Activated effector memory CD4-positive, alpha-beta T cell treated with anti-CD3 and anti-CD28 coated beads, Interleukin-2, amount 50 U/mL, for 16 hours (primary cell): Measurements from ENCODE around the gene KITLG.
"Not testable (repeated sequence)": the region's sequence is repeated elsewhere in the genome, so short reads cannot be mapped to it uniquely, and the experiment has no call there.

Experiments
- DNase-seq: peaks from one replicate; pipeline ENCODE4 v3.0.0-alpha.2; 2020

KITLG gene

DNA sequence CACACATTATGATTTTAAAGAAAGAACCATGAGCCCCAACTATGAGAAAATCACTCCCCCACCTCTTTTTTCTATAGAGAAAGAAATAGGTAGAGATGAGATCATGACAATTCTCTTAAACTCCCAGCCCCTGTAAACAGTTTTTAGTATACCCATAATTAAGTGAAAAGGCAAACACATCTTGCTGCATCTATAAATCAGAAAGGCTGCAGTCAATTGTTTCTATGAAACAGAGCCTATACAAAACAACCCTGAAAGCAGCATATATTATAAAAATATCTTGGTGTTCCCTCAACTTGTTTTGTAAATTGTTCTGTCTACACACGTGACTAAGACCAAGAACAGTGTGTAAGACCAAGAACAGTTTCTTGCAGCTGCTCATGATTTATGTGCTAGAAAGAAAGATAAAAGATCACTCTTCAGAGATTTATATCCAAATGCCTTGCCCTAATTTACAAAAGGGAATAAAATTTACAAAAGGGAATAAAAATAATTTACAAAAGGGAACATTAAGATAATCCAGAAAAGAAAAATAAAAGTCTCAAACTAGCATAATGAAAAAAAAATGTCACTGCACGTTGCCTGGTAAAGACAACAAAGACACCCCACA is 4.8 kb downstream of the KITLG start:
- DNase-seq: no peak

DNA sequence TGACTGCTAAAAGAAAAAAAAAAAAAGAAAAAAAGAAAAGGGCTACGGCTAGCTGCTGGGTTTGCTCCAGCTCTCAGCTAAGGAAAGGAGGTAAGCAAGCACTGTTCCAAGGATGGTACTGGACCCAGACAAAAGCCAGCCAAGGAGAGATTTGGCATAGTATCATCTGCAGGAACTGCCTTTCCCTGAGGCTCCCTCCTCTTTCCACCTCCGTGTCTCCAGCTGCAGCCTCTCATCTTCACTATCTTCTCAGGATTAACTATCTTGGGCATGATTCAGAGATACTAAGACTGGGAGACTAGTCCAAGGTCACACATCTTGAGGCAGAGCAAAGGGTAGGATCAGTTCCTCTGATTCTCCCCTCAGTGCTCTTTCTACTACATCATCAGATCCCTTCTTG is 6.0 kb downstream of the KITLG start:
- DNase-seq: no peak

DNA sequence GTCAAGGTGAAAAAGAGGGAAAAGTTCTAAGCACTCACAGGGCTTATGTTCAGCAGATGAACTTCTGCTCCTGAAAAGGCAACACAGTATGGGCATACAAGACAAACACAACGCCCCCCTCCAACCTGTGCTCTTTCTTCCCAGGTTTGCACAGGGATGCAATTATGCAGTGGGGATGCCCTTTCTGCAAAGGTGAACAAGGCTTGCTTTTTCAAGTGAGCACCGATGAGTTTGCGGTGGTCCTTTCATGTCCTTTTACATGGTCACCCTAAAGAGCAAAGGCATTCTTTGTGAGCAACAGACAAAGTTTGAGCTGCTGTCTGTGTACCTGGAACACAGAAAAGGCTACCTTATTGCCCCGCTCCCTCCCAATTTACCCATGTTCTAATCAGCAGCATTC is 6.7 kb downstream of the KITLG start:
- no peak for DNase-seq

DNA sequence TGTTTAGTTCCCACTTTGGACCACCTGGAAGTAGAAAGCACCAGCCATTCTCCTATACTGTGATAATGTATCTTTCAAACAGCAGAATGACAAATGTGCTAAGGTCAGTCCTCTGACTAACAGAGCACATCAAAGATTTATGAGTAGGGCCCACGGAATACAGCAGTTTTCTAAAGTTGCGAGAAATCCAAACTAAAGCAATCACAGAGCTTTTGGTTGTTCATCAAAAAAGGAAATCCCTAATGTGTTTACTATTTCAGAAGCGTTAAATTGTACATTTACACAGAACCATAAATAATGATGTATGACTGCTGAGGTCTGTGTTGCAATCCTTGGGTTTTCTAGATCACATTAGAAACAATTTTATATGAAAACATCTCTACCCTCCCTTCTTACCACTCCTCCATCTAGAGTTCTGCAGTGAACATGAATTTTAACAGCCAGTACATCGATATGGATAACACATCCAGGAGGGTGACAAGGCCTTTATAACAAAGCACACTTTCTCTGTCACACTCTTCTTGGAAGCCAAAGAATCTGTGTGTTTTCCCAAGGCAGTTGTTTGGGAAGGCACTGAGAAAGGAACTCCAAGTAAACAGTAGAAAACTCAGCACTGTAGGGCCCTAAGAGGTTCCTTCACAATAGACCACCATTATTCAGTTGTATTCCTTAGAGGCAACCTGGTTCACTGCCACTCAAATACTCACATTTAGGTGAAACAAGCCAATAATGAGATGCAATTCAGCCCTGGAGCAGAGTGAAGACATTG is 7.3 kb downstream of the KITLG start:
- no peak for DNase-seq

DNA sequence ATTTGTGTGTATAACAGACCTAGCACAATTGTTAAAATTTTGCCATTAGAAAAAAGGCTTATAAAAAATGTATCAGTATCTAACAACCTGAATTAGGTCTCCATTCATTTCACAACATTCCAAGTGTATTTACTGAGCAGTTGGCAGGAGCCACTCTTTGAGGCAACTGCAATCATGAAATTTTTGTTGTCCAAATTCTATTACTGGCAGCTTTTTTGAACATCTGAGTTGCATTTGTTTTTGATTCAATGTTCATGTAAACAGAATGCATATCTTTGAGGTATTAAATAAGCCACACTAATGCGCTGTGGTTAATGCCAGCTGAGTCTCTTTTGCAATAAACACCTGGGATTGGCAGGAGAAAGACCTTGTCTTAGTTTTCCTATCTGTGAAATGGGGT is 8.7 kb downstream of the KITLG start:
- no peak for DNase-seq

DNA sequence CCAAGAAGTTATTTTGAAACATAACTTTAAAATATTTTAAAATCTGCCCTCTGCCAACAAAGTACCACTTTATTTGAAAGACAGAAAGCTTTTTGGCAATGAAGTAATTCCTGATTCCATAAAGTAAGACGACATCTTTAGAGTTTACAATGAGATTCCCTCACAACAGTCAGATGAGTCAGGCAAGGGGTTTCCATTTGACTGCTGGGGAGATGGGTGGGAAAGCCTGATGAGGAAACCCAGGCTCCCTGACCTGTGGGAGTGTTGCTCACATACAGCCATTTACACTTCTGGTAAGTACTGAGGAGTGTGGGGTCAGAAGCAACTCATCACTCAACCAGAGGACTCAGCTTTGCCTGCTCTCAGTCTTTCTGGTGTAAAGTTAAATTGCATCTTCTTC is 10.2 kb downstream of the KITLG start:
- DNase-seq: no peak

DNA sequence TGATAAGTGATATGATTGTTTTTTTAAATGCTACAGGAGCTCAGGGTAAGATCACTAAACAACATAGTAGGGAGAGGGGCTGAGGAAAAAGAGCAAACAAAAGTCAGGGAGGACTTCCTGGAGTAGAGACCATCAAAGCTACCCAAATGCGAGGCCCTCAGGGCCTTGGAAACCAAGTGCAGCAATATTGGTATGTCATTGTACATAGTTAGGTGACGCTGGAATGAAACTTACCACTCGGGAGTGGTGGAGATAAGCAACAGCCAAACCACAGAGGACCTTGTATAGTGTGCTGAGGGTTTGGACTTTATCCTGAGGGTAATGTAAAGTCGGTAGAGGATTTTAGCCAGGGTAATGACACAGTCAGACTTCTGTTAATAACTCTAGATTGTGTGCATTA is 13.8 kb downstream of the KITLG start:
- no peak for DNase-seq

DNA sequence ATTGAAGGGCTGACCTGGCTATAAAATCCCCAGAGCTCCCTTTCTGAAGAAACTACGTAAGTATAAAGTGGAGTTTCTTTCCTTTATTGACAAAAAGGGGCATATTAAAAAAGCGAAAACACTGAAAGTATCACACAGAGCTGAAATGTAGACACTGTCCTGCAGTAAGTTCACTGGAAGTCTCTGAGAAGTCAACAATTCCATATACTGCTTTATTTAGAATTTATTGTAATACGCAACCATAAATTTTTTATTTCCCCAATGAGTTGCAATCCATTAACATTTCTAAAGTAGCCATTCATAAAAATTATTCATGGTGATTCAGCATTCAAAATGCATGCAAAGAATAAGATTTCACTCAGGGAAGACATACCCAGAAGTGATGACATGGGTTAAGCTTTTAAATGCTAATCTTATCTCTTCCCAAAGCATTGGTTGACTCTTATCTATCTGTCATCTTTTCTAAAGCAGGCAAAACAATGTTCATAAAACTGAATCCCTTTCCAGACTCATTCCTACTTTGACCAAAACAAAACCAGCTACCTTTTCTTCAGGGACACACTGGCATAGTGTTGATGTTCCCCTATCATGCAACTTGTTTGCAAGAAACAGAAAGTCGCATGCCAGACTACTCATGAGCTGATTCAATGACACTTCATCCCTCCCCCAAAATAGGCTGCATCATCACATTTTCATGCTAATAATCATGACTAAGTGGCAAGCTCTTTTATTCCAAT is 17.3 kb downstream of the KITLG start:
- no peak for DNase-seq

DNA sequence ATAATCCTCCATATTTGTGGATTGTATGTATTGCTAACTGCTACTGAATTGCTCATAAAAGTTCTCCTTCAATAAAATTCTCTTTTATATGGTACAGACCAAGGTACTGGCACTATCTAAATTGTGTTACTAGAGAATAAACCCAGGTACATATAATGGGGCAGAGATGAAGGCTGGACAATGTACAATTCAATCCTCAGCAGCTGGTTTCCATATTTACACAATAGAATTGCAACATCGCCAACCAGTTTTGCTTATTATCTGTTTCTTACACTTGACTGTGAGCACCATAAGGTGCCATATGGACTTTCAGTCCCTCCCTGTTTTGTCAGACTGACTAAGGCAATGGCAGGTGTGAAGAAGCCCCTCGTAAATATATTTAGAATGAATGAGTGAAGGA is 18.1 kb downstream of the KITLG start:
- no peak for DNase-seq

DNA sequence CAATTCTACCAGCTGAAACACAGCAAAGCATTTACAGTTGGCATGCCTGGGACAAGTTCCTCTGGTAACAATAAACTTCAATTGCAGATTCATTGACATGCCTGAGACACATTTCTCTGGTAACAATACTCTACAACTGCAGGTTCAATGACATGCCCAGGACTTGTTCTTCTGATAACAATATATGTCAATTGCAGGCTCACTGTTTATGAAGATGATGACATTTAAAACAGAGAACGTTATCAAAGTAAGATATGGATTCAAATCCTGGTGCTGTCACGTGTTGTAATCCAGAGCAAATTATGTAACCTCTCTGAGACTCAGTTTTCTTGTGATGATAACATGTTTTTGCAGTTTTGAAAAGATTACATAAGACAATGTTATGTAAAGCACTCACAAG is 20.5 kb downstream of the KITLG start:
- DNase-seq: no peak

DNA sequence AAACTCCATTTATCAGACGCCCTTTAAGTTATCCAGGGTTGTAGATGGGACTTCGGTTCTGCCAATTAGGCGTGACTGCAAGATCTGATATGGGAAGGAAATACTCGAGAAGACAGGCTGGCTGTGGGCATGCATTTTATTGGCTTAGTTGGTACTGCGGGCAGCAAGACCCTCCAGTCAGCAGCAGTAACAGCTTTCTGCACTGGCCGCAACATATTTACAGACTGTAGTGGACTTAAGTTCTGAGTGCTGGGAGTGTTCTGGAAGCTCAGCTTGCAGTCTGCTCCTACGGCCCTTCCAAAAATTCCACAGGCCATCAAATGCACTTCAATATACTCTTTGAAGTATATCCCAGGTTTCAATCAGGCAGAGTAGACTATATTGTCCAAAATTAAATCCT is 21.1 kb downstream of the KITLG start:
- DNase-seq: no peak

DNA sequence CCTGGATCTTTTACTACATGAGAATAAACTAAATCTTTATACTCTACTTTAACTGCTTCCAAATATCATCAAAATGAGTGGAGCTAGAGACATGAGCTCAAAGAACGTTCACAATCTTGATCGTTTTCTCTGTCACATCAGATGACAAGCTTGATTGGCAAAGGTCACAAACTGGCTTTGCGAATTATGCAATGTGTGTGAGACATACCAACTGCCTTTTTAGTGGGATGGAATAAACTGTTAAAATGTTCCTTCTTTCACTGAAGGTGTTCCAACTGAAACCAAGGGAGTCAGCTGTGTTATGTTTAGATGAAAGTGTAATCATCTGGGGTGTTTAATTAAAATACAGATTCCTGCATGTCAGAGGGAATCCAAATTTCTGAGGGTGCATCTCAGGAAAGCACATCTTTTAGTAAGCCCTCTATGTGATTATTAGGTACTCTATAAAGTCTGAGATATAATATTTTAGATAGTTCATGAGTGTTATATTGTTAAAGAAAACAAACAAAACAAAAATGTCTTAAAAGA is 21.9 kb downstream of the KITLG start:
- no peak for DNase-seq

DNA sequence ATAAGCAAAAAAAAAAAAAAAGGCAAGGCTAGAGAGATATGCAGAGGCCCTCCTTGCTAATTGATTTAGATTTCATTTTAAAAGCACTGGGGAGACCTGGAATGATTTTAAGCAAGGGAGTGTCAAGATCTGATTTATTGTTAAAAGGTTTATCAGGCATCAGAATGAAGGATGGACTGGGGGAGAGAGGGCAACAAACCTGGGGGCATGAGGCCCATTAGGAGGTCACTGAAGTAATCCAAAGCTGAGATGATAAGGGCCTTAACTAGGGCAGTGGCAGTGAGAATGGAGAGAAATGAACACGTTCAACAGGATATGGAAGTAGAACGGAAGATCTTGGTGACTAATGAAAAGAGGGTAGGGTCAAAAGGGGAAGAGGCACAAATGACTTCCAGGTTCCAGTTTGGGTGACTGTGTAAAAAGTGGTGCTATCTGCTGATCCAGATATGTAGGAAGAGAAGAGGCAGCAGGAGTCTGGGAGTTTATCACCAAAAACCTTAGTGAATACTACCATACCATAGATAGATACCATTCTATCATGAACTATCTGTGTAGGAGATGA is 24.0 kb downstream of the KITLG start:
- no peak for DNase-seq

DNA sequence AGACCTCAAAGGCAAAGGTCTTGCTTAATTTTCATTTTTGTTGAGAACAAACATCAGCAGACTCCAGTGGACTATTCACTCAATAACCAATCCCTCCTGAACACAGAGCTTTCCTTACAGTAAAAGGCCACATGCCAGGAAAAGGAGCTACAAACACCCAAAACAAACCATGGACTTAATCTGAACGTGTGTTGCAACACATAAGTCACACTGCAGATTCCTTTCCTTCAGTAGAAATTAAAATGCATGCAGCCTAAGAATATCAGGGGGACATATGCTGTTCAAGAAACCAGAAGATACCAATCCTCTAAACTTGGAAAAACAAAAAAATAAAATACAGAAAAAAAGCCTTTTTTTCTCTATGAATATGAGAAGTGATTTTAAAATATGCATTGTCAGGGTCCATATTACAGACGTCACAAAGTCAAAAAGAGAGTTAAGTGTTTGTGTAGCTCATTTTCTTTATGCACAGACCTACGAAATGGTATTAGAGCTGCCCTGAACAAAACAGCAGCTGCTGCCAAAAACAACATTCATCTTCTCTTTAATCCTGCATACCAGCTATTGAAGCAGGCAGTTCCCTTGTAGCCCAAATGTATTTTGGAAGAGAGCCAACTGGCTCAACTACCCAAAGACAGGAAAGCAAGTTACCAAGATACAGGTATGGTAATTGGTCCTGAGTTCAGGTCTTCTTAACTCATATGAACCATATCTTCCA is 26.2 kb downstream of the KITLG start:
- no peak for DNase-seq

DNA sequence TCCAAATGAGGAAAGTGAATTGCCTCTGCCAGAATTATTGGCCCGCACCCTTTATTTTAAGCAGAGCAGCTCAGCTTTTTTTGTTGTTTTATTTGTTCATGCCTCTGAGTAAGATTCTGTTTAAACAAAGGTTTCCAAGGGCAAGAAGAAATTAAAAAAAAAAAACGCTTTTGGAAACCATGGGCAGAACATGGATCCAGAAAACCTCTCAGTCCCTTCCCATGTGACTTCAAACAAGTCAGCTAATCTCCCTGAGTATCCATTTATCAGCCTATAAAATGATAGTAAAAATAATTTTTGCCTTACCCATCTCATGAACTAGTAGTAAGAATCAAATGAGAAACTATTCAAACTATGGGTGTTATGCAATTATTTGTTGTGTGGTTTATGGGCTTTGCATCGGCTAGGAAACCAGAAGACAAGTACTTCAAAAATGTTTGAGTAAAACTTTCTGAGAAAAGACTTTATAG is 27.6 kb downstream of the KITLG start:
- no peak for DNase-seq

DNA sequence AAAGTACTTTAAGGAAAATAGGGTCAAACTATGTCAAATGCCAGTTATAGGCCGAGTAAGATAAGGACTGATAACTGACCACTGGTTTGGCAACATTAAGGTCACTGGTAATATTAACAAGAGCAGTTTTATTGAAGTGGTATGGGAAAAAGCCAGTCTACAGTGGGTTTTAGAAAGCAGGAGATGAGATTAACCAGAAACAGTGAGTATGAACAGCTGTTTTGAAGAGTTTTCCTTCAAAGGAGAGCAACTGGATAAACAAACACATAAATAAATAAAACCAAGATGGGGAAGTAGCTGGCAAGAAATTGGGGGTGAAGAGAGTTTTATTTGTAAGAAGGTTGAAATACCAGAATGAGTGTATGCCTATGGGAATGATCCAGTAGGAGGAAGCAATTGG is 30.3 kb downstream of the KITLG start:
- no peak for DNase-seq

DNA sequence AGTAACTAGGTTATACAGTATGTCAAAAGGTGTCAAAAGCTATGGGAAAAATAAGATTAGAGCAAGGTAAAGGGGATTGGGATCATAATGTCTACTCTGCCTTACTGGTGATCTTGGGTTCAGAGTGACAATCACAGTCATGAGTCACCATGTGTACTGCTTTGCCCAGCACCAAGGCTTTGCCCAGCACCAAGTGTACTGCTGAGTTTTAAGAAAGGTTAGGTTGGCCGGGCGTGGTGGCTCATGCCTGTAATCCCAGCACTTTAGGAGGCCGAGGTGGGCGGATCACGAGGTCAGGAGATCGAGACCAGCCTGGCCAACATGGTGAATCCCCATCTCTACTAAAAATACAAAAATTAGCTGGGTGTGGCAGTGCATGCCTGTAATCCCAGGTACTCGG is 32.3 kb downstream of the KITLG start:
- not testable (repeated sequence) for DNase-seq

DNA sequence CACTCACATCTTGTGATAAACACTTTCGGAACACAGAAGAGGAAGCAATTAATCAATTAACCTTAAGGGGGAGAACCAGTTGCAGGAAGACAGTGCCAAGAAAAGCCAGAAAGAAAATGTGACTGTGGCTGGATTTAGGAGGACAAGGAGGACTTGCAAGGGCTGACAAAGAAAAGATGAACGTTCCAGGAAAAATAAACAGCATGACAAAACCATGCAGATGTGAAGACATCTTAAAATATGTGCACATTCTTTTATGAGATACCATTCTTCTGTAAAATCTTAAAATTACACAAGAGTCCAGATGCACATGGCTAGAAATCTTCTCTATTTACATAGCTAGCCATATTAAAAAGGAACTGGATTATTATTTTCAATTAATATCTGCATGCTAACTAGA is 33.4 kb downstream of the KITLG start:
- DNase-seq: no peak

DNA sequence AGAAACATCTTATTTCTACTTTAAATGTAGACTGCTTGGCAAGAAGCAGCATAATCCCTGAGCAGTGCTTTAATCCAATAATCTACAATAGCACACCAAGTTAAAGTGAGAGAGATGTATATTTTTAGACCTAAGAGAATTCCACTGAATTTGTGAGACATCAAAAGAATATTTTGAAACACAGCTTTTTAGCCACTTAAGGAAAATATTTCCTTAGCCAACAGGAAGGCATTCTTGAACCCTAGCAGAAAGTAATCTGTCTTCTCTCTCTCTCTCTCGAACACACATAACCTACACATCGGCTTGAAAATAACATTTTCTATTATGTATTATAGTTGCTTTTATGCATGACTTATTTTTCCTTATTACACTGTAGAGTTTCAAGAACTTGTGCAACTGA is 34.0 kb downstream of the KITLG start:
- DNase-seq: no peak

DNA sequence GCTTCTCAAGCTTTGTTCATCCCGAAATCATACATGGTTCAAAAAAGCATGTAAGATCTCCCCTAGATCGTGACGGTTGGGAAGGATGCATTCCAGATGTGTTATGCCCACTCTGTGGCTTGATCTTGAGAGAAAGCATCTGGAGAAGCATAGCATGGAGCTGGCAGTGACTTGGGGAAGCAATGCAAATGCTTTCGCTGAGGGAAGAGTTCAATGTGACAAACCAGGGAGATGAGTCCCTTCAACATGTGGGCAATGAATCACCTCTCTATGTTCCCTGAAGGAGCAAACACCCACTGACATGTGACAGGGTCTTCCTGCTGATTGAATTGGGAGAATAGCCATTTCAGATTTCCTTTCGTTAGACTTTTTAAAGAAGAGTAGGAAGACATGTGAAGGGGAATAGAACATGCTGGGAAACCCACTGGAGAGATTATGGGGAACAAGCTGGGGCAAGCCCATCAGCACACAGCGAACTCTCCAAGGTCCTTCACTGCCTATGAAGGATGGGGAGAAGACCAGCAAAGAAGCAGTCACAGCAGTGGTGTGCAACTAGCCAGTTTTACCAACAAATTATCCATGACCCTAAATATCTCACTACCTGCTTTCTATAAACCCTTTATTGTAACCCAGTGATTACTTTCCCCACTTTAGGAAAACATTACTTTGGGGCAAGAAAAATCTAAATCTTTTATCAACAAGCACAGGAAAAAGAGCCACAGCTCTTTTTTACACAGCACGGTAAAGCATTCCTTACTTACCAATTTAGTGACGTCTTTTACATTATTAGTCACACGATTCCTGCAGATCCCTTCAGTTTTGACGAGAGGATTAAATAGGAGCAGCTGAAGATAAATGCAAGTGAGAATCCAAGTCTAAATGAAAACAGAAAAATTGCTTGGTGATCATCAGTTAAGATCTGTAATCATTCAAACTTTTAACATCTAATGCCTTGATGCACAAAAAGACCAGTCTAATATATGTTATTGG is 35.0 kb downstream of the KITLG start:
- DNase-seq: no peak

DNA sequence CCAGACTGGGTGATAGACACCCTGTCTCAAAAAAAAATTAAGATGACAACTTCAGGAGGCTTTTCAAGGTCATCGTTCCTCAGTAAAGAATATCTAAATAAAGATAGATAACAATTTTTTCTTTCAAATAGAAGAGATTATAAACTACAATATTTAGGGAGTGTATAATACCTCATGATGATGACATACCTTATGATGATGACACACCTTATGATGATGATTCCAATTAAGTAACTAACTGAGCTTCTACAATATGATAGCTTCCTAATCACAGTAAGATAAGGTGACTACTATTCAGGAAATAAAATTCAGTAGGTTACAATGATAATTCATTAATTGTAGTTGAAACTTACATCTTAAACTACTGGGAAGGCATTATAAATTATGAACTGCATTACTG is 40.4 kb downstream of the KITLG start:
- DNase-seq: no peak

DNA sequence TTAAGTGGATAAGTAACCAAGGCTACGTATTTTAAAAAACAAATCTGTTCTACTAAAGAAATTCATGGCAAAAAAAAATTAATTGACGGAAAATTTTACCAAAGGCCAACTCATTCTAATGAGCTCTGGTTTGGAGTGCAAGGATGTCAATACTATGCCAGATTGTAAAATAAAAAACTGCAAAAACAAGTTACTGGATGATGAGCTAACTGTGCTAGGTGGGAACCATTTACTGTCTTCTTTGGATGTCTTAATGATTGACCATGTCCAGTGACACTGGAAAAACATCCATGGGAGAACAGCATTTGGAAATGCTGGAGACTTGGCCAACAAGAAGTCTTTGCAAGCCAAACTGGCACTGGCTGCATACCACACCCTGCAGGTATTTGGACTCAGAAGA is 41.6 kb downstream of the KITLG start:
- no peak for DNase-seq
